Kidney (tissue), 14 donors: Measurements from ENCODE around the gene MSRB2. TPM values are rescaled to one million over a fixed set of nuclear protein-coding genes. Genes with fewer than 3 reads are reported as not detected.

ENCODE experiments used
- DNase-seq, 5 donors: peaks; one replicate each; pipeline ENCODE4 v3.0.0-alpha.2; 2013 to 2020
- FAIRE-seq: peaks from 2 replicates; lab custom pipeline; 2012; peaks lifted over from hg19 to GRCh38; lab: Jason Lieb, UNC
- H3K27ac ChIP-seq, 2 donors: one replicate each; pipeline ENCODE4 v1.7.0; 2013; ENCODE audit warnings: low read depth in 2 of 2, low read length in 2 of 2, inconsistent platforms in 1 of 2
- H3K27me3 ChIP-seq: one replicate; pipeline ENCODE4 v1.7.1; 2013; ENCODE audit warnings: low read length, inconsistent platforms; ENCODE audit not compliant: control insufficient read depth, insufficient read depth
- H3K36me3 ChIP-seq, 3 donors: one replicate each; pipeline versions ENCODE4 v1.7.0 to v1.7.1; 2013; ENCODE audit warnings: low read length in 3 of 3, control low read depth in 1 of 3, inconsistent platforms in 1 of 3; ENCODE audit not compliant: insufficient read depth in 3 of 3, control insufficient read depth in 2 of 3
- H3K4me1 ChIP-seq, 3 donors: one replicate each; pipeline versions ENCODE4 v1.7.0 to v1.7.1; 2013; ENCODE audit warnings: low read length in 3 of 3, inconsistent platforms in 1 of 3, low read depth in 1 of 3; ENCODE audit not compliant: control insufficient read depth in 2 of 3, insufficient read depth in 2 of 3
- H3K4me3 ChIP-seq, 3 donors: one replicate each; pipeline versions ENCODE4 v1.7.0 to v1.8.1; 2013; ENCODE audit warnings: low read length in 3 of 3, control low read depth in 1 of 3, inconsistent platforms in 1 of 3
- H3K9ac ChIP-seq, 3 donors: one replicate each; pipeline versions ENCODE4 v1.7.0 to v1.7.1; 2013; ENCODE audit warnings: low read length in 3 of 3, control low read depth in 1 of 3, inconsistent platforms in 1 of 3
- H3K9me3 ChIP-seq, 3 donors: one replicate each; pipeline versions ENCODE4 v1.7.0 to v1.7.1; 2013; ENCODE audit warnings: low read length in 3 of 3, control low read depth in 1 of 3, inconsistent platforms in 1 of 3; ENCODE audit not compliant: control insufficient read depth in 2 of 3, insufficient read depth in 1 of 3
- CTCF ChIP-seq: IDR thresholded peaks from 3 replicates; pipeline ENCODE4 v1.5.1; 2012; ENCODE audit warnings: mild to moderate bottlenecking, moderate library complexity, borderline replicate concordance; ENCODE audit not compliant: insufficient read depth; ENCODE audit errors: extremely low read depth
- intact Hi-C: fragments of 100-400 bp; cut with DNase I; formaldehyde crosslinking; loops from one replicate; pipeline ENCODE4 v1.11.1; 2022
- polyA plus RNA-seq: library from polyadenylated mRNA; stranded (reverse); fragments of 350-450 nt; fragmentation: Illumina TruSeq; extraction: RNeasy Lipid Tissue Mini Kit (QIAGEN cat#74804); gene quantifications from one replicate; pipeline ENCODE4 v1.2.3, GENCODE V29; 2014; ENCODE audit warnings: low read depth, low replicate concordance; ENCODE audit not compliant: insufficient read depth
- total RNA-seq: library from RNA; stranded (reverse); fragmentation: NEBNext Ultra II Directional; extraction: Animal tissue kit (Norgen Biotek cat#: 25700); gene quantifications from one replicate; pipeline ENCODE4 v1.2.1, GENCODE V29; 2021
- donor health status: control.
- donor health status: control.
- donor health status: control.
- donor health status: control.
- donor health status: control.
- donor health status: DM: yes; HTN: yes; CAD: no.
- donor health status: Normal renal cell carcinoma (clear cell type).

Gene MSRB2
- total and polyA plus RNA-seq, 2 donors from 2014 or later: 39.9 to 131 TPM

GRCh38 chr10:23080262-23080661 lies 15.1 kb upstream of the MSRB2 start:
- intact Hi-C loops: no loop called here
- H3K9me3 ChIP-seq: no peaks in the 10 kb centered on the region

GRCh38 chr10:23081221-23081750 lies 14.1 kb upstream of the MSRB2 start:
- Histone ChIP-seq H3K27ac (no peak overlapping the region), H3K4me3 (no peak overlapping the region), H3K9me3 (no peaks in the 10 kb centered on the region), H3K36me3 (no peaks in the 10 kb centered on the region), H3K27me3 (no peaks in the 10 kb centered on the region), H3K4me1 (no peaks in the 10 kb centered on the region), H3K9ac (no peak overlapping the region)
- DNase-seq (no peak), FAIRE-seq (no peak)
- intact Hi-C loops: no loop called here
- no peak for TF ChIP-seq CTCF

More at GRCh38 chr10:23080262-23080661, 15.1 kb upstream of the MSRB2 start:
- FAIRE-seq: no peak
- no peaks in the 10 kb centered on the region for H3K27me3 ChIP-seq
- no peak overlapping the region for H3K4me3 ChIP-seq
- TF ChIP-seq CTCF: no peak
- no peaks in the 10 kb centered on the region for H3K4me1 ChIP-seq
- no peak overlapping the region for H3K27ac ChIP-seq
- no peak overlapping the region for H3K9ac ChIP-seq
- H3K36me3 ChIP-seq: no peaks in the 10 kb centered on the region
- peak in 3 of 5 donors; percentile 41 to 72 (median 66) for DNase-seq

DNA sequence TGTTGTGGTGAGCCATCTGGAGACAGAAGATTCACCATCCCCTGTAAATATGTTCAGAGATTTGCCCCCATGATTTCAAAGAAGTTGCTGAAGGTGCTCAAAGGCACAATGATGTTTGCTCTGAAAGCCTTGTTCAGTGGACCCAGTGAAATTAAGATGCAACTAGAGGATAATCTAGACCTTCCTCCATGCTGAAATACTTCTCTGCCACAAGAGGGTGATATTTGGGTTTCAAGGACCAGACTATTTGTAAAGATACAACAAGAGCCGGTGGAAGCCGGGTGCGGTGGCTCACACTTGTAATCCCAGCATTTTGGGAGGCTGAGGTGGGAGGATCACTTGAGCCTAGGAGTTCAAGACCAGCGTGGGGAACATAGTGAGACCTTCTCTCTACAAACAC lies 13.5 kb upstream of the MSRB2 start:
- H3K9ac ChIP-seq: no peak overlapping the region
- no peak for FAIRE-seq
- no peak for TF ChIP-seq CTCF

GRCh38 chr10:23088609-23089008 lies 6.8 kb upstream of the MSRB2 start:
- H3K36me3 ChIP-seq: no peaks in the 10 kb centered on the region
- H3K4me3 ChIP-seq: no peak overlapping the region
- no peak for FAIRE-seq
- no peak for DNase-seq
- H3K9ac ChIP-seq: no peak overlapping the region
- H3K9me3 ChIP-seq: peaks cover 0 to 6% (median 0%) of the 10 kb centered on the region in 3 donors
- no peak for TF ChIP-seq CTCF
- intact Hi-C loops: no loop called here
- H3K27ac ChIP-seq: no peak overlapping the region
- H3K4me1 ChIP-seq: no peaks in the 10 kb centered on the region
- H3K27me3 ChIP-seq: no peaks in the 10 kb centered on the region

More for the DNA sequence above, 13.5 kb upstream of the MSRB2 start:
- DNase-seq: no peak
- no peak overlapping the region for H3K27ac ChIP-seq
- intact Hi-C loops: no loop called here
- H3K9me3 ChIP-seq: no peaks in the 10 kb centered on the region
- H3K4me1 ChIP-seq: no peaks in the 10 kb centered on the region
- H3K27me3 ChIP-seq: no peaks in the 10 kb centered on the region
- no peaks in the 10 kb centered on the region for H3K36me3 ChIP-seq
- H3K4me3 ChIP-seq: no peak overlapping the region
